Mesendoderm (in vitro differentiated cells): ENCODE data around the gene TTBK1.

Source experiments
- DNase-seq: peaks from one replicate; pipeline ENCODE4 v3.0.0; 2013
- H2AK5ac ChIP-seq: 2 replicates; pipeline ENCODE4 v1.6.1; 2013; ENCODE audit warnings: low read length, inconsistent platforms
- H2BK120ac ChIP-seq: 2 replicates; pipeline ENCODE4 v1.6.1; 2013; ENCODE audit warnings: low read depth, mild to moderate bottlenecking, low read length, moderate library complexity, mixed read lengths
- H2BK15ac ChIP-seq: replicated peaks from 2 replicates; pipeline ENCODE4 v1.6.1; 2013; ENCODE audit warnings: low read depth, mild to moderate bottlenecking, moderate library complexity
- H2BK5ac ChIP-seq: 2 replicates; pipeline ENCODE4 v1.6.1; 2013; ENCODE audit warnings: low read length, inconsistent platforms
- H3K18ac ChIP-seq: 2 replicates; pipeline ENCODE4 v1.6.1; 2013; ENCODE audit warnings: mild to moderate bottlenecking, low read length, mixed read lengths
- H3K23ac ChIP-seq: one replicate; pipeline ENCODE4 v1.6.1; 2013; ENCODE audit warnings: low read length
- H3K27ac ChIP-seq: 2 replicates; pipeline ENCODE4 v1.5.1; 2013; ENCODE audit warnings: low read depth, mild to moderate bottlenecking, inconsistent platforms, low read length, moderate library complexity
- H3K27me3 ChIP-seq: 2 replicates; pipeline ENCODE4 v1.6.1; 2013; ENCODE audit warnings: low read length, control low read depth, mild to moderate bottlenecking, inconsistent platforms; ENCODE audit not compliant: insufficient read depth, poor library complexity
- H3K36me3 ChIP-seq: 2 replicates; pipeline ENCODE4 v1.6.1; 2013; ENCODE audit warnings: low read length, inconsistent platforms; ENCODE audit not compliant: control insufficient read depth, insufficient read depth
- H3K4ac ChIP-seq: one replicate; pipeline ENCODE4 v1.6.1; 2013; ENCODE audit warnings: low read depth, mild to moderate bottlenecking, low read length, moderate library complexity
- H3K4me1 ChIP-seq: 2 replicates; pipeline ENCODE4 v1.6.1; 2013; ENCODE audit warnings: low read depth, low read length, inconsistent platforms; ENCODE audit not compliant: control insufficient read depth
- H3K4me2 ChIP-seq: 2 replicates; pipeline ENCODE4 v1.6.1; 2013; ENCODE audit warnings: low read length
- H3K4me3 ChIP-seq: 2 replicates; pipeline ENCODE4 v1.5.1; 2013; ENCODE audit warnings: mild to moderate bottlenecking, low read length
- H3K56ac ChIP-seq: one replicate; pipeline ENCODE4 v1.6.1; 2013; ENCODE audit warnings: low read length
- H3K79me1 ChIP-seq: 2 replicates; pipeline ENCODE4 v1.6.1; 2013; ENCODE audit warnings: low read length, inconsistent platforms
- H3K79me2 ChIP-seq: 2 replicates; pipeline ENCODE4 v1.6.1; 2013; ENCODE audit warnings: mild to moderate bottlenecking, low read length; ENCODE audit not compliant: control insufficient read depth, insufficient read depth
- H3K9ac ChIP-seq: 2 replicates; pipeline ENCODE4 v1.6.1; 2013; ENCODE audit warnings: low read length, inconsistent platforms
- H4K5ac ChIP-seq: one replicate; pipeline ENCODE4 v1.6.1; 2013; ENCODE audit warnings: low read length
- H4K8ac ChIP-seq: one replicate; pipeline ENCODE4 v1.6.1; 2013; ENCODE audit warnings: low read depth, mild to moderate bottlenecking, control low read depth, low read length, moderate library complexity
- WGBS: extraction: QIAGEN DNeasy Blood & Tissue Kit; methylation state at CpG from one replicate; pipeline ENCODE4 v1.1.7; 2013; ENCODE audit warnings: low lambda C conversion rate, missing lambda C conversion rate; ENCODE audit not compliant: insufficient coverage; ENCODE audit errors: extremely low coverage; 5-methylcytosine and 5-hydroxymethylcytosine counted together

Gene TTBK1

DNA sequence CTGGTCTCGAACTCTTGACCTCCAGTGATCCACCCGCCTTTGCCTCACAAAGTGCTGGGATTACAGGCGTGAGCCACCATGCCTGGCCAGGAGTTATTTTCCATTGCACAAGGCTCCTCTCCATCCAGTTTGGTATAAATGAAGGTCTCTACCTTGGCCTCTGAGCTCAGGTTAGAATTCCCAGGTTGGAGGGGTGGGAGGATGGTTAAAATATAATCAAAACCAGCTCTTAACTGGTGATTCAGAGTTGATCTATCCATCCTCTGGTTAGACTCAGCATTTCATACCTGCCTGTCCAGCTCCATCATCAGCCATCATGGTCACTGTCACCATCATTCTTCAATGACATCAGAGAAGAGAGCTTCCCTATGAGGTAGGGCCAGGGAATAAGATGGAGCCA lies 52.2 kb downstream of the TTBK1 start:
- Histone ChIP-seq H2BK120ac (no peak overlapping the region), H4K5ac (no peak overlapping the region), H3K4me3 (no peak overlapping the region), H3K23ac (no peak overlapping the region), H3K79me2 (no peaks in the 10 kb centered on the region), H2BK5ac (no peak overlapping the region), H3K4ac (no peak overlapping the region), H3K36me3 (no peaks in the 10 kb centered on the region), H3K18ac (no peak overlapping the region), H3K27ac (no peak overlapping the region), H4K8ac (no peak overlapping the region), H3K56ac (no peak overlapping the region), H2AK5ac (no peak overlapping the region), H3K4me1 (no peaks in the 10 kb centered on the region), H3K79me1 (no peaks in the 10 kb centered on the region), H3K27me3 (no peaks in the 10 kb centered on the region), H3K9ac (no peak overlapping the region), H2BK15ac (no peak overlapping the region), H3K4me2 (no peak overlapping the region)
- no peak for DNase-seq
- WGBS, result no CpG with 5 or more reads among the region's 3 CpGs

DNA sequence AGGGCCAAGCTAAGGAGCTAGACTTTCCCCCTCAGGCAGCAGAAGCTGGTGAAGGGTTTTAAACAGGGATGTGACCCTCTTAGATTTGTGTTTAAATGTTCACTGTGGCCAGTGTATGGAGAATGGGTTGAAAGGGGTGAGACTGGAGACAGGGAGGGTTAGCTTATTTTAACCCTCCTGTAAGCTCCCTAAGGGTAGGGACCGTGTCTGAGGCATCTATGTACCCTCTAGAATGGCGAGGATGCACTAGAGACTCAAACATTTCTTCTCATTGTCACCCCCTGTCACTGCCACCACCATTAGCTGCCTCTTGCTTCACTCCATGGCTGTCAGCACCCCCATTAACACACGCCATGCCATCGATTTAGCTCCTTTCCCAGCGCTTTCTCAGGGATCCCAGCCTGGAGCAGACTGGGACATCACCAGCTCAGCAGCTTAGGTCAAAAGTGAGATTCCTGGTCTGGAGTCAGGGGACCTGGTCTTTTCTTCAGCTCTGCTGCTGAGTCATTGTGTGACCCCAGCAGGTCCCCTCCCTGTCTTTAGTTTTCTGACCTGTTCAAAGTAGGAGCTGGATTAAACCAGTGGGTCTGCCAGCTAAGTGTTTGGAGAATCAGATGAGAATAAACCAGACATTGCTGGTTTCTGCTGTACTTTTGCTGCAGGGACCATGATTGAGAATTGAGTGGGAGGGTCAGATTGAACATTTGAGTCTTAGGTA lies 53.7 kb downstream of the TTBK1 start:
- no peak for DNase-seq
- Histone ChIP-seq H3K36me3 (no peaks in the 10 kb centered on the region), H2BK120ac (no peak overlapping the region), H2AK5ac (no peak overlapping the region), H3K4ac (no peak overlapping the region), H2BK15ac (no peak overlapping the region), H4K5ac (no peak overlapping the region), H3K27me3 (no peaks in the 10 kb centered on the region), H2BK5ac (no peak overlapping the region), H4K8ac (no peak overlapping the region), H3K4me1 (no peaks in the 10 kb centered on the region), H3K79me2 (no peaks in the 10 kb centered on the region), H3K18ac (no peak overlapping the region), H3K79me1 (no peaks in the 10 kb centered on the region), H3K56ac (no peak overlapping the region), H3K4me3 (no peak overlapping the region), H3K23ac (no peak overlapping the region), H3K9ac (no peak overlapping the region), H3K27ac (no peak overlapping the region), H3K4me2 (no peak overlapping the region)
- WGBS, result no CpG with 5 or more reads among the region's 5 CpGs

DNA sequence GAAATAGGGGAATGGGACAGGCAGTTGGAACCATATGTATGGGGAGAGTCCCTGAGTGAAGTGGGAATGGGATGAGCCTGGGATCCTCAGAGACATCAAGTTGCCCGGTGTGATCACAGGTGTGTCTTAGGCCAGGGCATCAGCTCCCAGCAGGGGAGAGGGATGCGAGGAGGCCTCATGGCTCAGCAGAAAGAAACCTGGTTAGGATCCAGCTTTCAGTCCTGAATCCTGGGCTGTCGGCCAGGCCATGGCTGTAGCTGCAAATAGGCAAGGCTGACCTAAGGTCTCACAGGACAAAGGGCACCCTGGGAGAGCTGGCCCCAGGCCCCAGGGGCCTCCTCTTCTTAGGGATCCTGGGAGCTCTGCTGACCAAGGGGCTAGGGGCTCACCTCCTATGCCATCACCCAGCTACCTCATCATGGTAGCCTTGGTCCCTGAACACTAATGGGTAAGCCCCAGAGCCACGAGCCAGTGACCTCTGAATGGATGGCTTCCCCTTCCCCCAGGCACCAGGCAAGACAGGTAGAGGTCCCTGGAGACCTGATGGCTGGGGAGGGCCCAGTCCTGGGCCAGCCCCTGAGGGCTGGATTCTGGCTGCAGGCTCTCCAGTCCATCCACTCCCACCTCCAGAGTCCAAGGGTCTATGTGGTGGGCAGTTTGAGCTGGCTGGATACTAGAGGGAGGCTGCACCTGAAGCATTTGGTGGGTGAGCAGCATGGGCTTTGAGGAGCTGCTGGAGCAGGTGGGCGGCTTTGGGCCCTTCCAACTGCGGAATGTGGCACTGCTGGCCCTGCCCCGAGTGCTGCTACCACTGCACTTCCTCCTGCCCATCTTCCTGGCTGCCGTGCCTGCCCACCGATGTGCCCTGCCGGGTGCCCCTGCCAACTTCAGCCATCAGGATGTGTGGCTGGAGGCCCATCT lies 54.6 kb downstream of the TTBK1 start, which contains the start of gene SLC22A7:
TSS of gene SLC22A7 (plus strand) at position 617 of the 921 bp plus-strand sequence. CDS start at position 716, 99 bp downstream.
- H3K18ac ChIP-seq, result no peak within 1 kb of the TSS
- H3K23ac ChIP-seq, result no peak within 1 kb of the TSS
- DNase-seq, result no peak
- H3K79me2 ChIP-seq, result no peaks in the 10 kb centered on the region
- no peaks in the 10 kb centered on the region for H3K79me1 ChIP-seq
- no peak within 1 kb of the TSS for H3K27ac ChIP-seq
- no peaks in the 10 kb centered on the region for H3K36me3 ChIP-seq
- no peaks in the 10 kb centered on the region for H3K27me3 ChIP-seq
- no peak within 1 kb of the TSS for H2AK5ac ChIP-seq
- no peak within 1 kb of the TSS for H3K4ac ChIP-seq
- WGBS, result no CpG with 5 or more reads among the region's 10 CpGs
- no peak within 1 kb of the TSS for H3K4me2 ChIP-seq
- no peak within 1 kb of the TSS for H2BK15ac ChIP-seq
- no peak within 1 kb of the TSS for H2BK5ac ChIP-seq
- no peaks in the 10 kb centered on the region for H3K4me1 ChIP-seq
- H3K4me3 ChIP-seq, result no peak within 1 kb of the TSS
- no peak within 1 kb of the TSS for H3K56ac ChIP-seq
- H2BK120ac ChIP-seq, result no peak within 1 kb of the TSS
- no peak within 1 kb of the TSS for H4K8ac ChIP-seq
- H3K9ac ChIP-seq, result no peak within 1 kb of the TSS
- H4K5ac ChIP-seq, result no peak within 1 kb of the TSS

DNA sequence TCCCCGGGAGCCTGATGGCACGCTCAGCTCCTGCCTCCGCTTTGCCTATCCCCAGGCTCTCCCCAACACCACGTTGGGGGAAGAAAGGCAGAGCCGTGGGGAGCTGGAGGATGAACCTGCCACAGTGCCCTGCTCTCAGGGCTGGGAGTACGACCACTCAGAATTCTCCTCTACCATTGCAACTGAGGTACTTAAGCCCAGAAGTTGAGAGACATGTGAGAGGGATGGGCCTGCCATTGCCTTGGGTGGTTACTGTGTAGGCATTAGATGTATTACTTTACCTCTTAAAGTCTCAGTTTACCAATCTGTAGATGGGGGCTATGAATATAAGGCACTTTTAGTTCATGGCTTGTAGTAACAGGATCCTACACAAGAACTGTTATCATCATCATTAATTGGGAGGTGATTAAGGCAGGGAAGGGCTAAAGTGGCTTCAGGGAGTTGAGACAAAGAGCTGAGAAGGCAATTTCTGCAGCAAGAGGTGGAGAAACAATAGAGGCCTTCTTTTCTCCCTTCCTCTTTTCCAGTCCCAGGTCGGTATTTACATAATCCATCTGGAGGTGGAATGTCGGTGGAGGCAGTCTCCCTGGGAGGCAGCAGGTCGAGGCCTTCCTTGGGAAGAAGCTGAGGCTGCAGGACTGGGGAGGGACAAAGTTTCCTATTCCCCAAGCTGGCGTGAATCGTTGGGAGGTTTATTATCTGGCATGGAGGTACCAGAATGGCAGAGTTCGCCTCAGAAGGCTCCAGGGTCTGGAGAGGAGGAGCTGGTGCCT lies 55.5 kb downstream of the TTBK1 start:
- no peak for DNase-seq
- H2AK5ac ChIP-seq, result no peak overlapping the region
- H3K9ac ChIP-seq, result no peak overlapping the region

DNA sequence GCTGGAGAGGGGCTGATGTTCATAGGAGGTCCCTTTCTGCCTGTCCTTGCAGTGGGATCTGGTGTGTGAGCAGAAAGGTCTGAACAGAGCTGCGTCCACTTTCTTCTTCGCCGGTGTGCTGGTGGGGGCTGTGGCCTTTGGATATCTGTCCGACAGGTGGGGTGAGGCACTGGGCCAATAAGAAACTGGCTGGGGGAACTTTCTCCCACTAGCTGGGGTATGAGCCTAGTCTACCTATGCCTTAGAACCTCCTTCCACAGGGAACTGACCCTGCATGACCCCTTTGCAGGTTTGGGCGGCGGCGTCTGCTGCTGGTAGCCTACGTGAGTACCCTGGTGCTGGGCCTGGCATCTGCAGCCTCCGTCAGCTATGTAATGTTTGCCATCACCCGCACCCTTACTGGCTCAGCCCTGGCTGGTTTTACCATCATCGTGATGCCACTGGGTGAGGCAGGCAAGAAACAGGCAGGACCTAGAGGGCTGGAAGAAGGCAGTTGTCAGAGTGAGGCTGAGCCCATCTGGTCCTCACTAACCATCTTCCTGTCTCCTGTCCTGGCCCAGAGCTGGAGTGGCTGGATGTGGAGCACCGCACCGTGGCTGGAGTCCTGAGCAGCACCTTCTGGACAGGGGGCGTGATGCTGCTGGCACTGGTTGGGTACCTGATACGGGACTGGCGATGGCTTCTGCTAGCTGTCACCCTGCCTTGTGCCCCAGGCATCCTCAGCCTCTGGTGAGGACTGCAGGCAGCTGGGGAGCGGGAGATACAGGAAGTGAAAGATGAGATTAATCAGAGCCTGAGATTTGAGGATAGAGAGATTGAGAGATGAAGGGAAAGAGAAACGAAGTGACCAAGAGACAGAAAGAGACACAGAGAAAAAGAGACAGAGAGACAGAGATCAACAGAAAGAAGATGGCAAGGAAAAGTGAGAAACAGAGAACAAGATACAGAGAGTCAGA lies 56.3 kb downstream of the TTBK1 start:
- H3K79me1 ChIP-seq, result no peaks in the 10 kb centered on the region
- no peak overlapping the region for H3K27ac ChIP-seq
- no peak overlapping the region for H2BK15ac ChIP-seq
- H4K8ac ChIP-seq, result no peak overlapping the region
- H3K18ac ChIP-seq, result no peak overlapping the region
- H3K36me3 ChIP-seq, result no peaks in the 10 kb centered on the region
- H3K4me1 ChIP-seq, result no peaks in the 10 kb centered on the region
- no peak overlapping the region for H3K4ac ChIP-seq
- no peak overlapping the region for H3K23ac ChIP-seq
- H2BK120ac ChIP-seq, result no peak overlapping the region
- 100% methylated on average over 1 of the region's 18 CpGs for WGBS
- H2BK5ac ChIP-seq, result no peak overlapping the region
- DNase-seq, result no peak
- no peak overlapping the region for H3K9ac ChIP-seq
- H3K4me2 ChIP-seq, result no peak overlapping the region
- H4K5ac ChIP-seq, result no peak overlapping the region
- H3K56ac ChIP-seq, result no peak overlapping the region
- H2AK5ac ChIP-seq, result no peak overlapping the region
- no peaks in the 10 kb centered on the region for H3K27me3 ChIP-seq
- no peaks in the 10 kb centered on the region for H3K79me2 ChIP-seq
- no peak overlapping the region for H3K4me3 ChIP-seq

More for the DNA sequence above, 55.5 kb downstream of the TTBK1 start:
- Histone ChIP-seq H4K5ac (no peak overlapping the region), H3K79me1 (no peaks in the 10 kb centered on the region), H3K23ac (no peak overlapping the region), H3K4me3 (no peak overlapping the region), H2BK5ac (no peak overlapping the region), H2BK120ac (no peak overlapping the region), H4K8ac (no peak overlapping the region), H3K18ac (no peak overlapping the region), H3K27ac (no peak overlapping the region), H3K56ac (no peak overlapping the region), H3K4me2 (no peak overlapping the region), H2BK15ac (no peak overlapping the region), H3K36me3 (no peaks in the 10 kb centered on the region), H3K4ac (no peak overlapping the region), H3K27me3 (no peaks in the 10 kb centered on the region), H3K4me1 (no peaks in the 10 kb centered on the region), H3K79me2 (no peaks in the 10 kb centered on the region)
- WGBS, result no CpG with 5 or more reads among the region's 12 CpGs
